ENCODE data around the gene MIDN. TPM values are rescaled to one million over a fixed set of nuclear protein-coding genes. Genes with fewer than 3 reads are reported as not detected.

Gene MIDN
- total and polyA plus RNA-seq, 2 donors (not counting 3 experiments of a cell fraction or from before 2014, with no cell fraction given), result 20.0 to 85.9 TPM

DNA sequence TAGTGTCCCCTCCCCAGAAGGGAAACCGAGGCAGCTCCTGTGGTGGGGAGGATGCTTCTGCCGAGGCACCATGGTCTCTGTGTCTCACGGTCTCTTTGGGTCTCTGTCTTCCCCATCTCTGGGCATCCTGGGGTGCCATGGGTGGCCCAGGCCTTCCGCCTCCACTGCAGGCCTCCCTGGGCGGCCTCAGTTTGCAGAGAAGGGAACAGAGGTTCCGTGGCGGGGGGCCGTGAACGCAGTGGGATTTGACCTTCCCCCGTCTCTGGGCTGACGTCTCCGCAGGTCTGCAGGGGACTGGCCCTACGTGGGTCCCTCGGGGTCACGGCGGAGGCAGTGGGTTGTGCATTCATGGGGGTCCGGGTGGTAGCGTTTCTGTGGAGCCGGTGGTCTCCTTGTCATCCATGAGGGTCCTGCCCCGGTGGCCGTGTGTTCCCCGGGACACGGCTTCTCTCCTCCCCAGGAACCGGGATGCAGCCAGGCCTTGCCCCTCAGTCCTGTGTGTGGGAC lies 41.9 kb downstream of the MIDN start:
- dilution Hi-C loops (cut with MboI; ENCODE audit: extremely low pct_ligation_motif_present, low sequenced_read_pairs) (no loop called here), intact Hi-C loops (cut with micrococcal nuclease) (no loop called here)
- H2AFZ ChIP-seq (ENCODE audit: low read depth, low read length), result no peak overlapping the region
- ChIA-PET CTCF (interaction anchor here (1.2 kb wide), 1 partner anchor 36 kb away, joined by 3 read pairs; no protein-coding TSS in a partner anchor), POLR2A (no interaction called here)
- no peak overlapping the region for H3K9ac ChIP-seq (replicated peaks; ENCODE audit: extremely low read depth, insufficient read depth, low read length)
- H3K9me3 ChIP-seq (replicated peaks; ENCODE audit: control insufficient read depth, insufficient read depth, low read length), result no peaks in the 10 kb centered on the region
- H3K27me3 ChIP-seq (ENCODE audit: control insufficient read depth in 2 of 2, insufficient read depth in 2 of 2, low read length in 2 of 2), result peaks cover 5 to 9% of the 10 kb centered on the region in 2 experiments
- no peak overlapping the region for H3K4me2 ChIP-seq (ENCODE audit: insufficient read depth, low read length)
- H3K4me1 ChIP-seq (ENCODE audit: control insufficient read depth, extremely low read depth, insufficient read depth, low read length), result peaks cover under 1% of the 10 kb centered on the region
- DNase-seq (ENCODE audit: low read depth, low spot score) (no peak), FAIRE-seq (no peak)
- TF ChIP-seq POLR2A (IDR thresholded peaks at IDR 0.05; ENCODE audit: low read depth, low read length) (no peak), MAX (IDR thresholded peaks at IDR 0.05; ENCODE audit: insufficient read depth, insufficient read length) (no peak), MYC (IDR thresholded peaks at IDR 0.05; ENCODE audit: low read depth, low read length) (no peak), EZH2 (IDR thresholded peaks at IDR 0.05; ENCODE audit: borderline replicate concordance, low read depth, low read length, severe bottlenecking) (no peak), FOS (IDR thresholded peaks at IDR 0.05; ENCODE audit: borderline replicate concordance, insufficient read depth, low read length) (no peak)
- TF ChIP-seq, protein P1, sequence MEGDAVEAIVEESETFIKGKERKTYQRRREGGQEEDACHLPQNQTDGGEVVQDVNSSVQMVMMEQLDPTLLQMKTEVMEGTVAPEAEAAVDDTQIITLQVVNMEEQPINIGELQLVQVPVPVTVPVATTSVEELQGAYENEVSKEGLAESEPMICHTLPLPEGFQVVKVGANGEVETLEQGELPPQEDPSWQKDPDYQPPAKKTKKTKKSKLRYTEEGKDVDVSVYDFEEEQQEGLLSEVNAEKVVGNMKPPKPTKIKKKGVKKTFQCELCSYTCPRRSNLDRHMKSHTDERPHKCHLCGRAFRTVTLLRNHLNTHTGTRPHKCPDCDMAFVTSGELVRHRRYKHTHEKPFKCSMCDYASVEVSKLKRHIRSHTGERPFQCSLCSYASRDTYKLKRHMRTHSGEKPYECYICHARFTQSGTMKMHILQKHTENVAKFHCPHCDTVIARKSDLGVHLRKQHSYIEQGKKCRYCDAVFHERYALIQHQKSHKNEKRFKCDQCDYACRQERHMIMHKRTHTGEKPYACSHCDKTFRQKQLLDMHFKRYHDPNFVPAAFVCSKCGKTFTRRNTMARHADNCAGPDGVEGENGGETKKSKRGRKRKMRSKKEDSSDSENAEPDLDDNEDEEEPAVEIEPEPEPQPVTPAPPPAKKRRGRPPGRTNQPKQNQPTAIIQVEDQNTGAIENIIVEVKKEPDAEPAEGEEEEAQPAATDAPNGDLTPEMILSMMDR (IDR thresholded peaks at IDR 0.05; ENCODE audit: extremely low read depth in 1 of 2, insufficient read depth in 1 of 2, low read depth in 1 of 2, low read length in 2 of 2), result no peak
- H4K20me1 ChIP-seq (replicated peaks; ENCODE audit: control insufficient read depth, extremely low read depth, insufficient read depth, low read length), result no peaks in the 10 kb centered on the region
- H3K36me3 ChIP-seq (ENCODE audit: control insufficient read depth in 2 of 2, extremely low read depth in 1 of 2, insufficient read depth in 2 of 2, low read length in 2 of 2), result no peaks in the 10 kb centered on the region
- no peaks in the 10 kb centered on the region for H3K79me2 ChIP-seq (ENCODE audit: control insufficient read depth, insufficient read depth, low read length)
- H3K9me1 ChIP-seq (replicated peaks; ENCODE audit: control insufficient read depth, extremely low read depth, insufficient read depth, low read length), result no peaks in the 10 kb centered on the region
- no peak overlapping the region for H3K4me3 ChIP-seq (replicated peaks in 1 of 3; ENCODE audit: insufficient read depth in 1 of 3, low read depth in 1 of 3, low read length in 3 of 3)
- H3K27ac ChIP-seq (ENCODE audit: insufficient read depth, low read depth, low read length), result no peak overlapping the region
- BruUV-seq (replicated peaks), result no TSS peak

All from endothelial cell of umbilical vein (primary cell).